Fibroblast of the conjunctiva (primary cell): ENCODE measurements around the gene EIF3D.
A peak's percentile ranks its signal among the peaks of the same experiment; 100 is the strongest.

Source experiments
- DNase-seq: peaks from one replicate; pipeline ENCODE4 v3.0.0-alpha.2; 2010; ENCODE audit warnings: low read depth

The EIF3D gene

DNA sequence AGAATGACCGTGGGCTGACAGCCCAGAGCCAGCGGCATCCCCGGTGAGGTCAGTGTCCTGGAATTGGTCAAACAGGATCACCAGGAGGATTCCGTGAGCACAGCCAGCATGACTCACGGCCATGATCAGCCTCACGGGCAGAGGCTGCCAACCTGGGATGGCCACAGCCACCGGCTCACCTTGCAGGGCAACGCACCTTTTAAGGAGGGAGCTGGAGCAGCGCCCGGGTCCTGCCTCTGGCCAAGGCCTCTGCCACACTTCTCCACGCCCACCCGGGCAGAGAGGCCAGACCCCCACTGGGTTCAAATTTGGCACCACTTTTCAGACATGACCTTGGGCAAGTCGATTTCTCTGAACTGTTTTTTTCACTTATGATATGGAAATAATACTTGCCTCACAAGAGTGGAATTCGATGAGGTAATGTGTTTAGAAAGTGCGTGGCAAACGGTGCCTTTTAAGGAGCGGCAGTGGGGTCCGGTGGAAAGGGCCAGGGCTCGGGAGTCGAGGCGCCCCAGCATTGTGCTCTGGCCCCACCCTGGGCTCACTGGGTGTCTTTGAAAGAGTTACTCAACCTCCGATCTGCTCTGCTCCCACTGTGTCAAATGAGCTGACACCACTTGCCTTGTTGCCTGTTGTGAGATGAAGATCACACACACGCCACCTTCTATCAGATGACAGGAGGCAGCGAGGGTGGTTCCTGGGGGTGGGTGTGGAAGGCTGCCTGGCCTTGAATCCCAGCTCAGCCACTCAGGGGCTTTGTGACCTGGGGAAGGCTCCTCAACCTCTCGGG lies 63.5 kb downstream of the EIF3D start:
- DNase-seq = peak; percentile 65

DNA sequence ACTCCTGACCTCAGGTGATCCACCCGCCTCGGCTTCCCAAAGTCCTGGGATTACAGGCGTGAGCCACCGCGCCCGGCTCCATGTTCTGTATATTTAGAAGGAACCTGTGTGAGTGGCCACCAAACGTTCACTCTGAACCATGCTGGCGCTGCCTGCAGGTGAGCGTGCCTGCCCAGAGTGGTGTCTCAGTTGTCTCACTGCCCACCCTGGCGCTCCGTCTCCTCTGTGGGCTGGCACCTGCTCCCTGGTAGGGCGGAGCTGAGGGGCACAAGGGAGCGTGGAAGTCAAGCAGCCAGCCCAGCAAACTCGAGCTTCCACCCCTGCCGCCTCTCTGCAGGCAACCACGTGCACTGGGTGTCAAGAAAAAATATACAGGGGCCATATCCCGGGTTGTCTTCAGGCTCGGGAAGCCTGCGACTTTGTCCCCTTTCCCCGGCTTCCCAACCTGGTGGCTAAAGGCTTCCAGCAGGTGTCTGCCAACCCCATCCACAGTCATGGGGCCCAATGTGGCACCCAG lies 64.2 kb downstream of the EIF3D start:
- DNase-seq = no peak

GRCh38 chr22:36463783-36464184 lies 65.2 kb downstream of the EIF3D start:
- DNase-seq = no peak

GRCh38 chr22:36461665-36462649 lies 67.0 kb downstream of the EIF3D start:
- no peak for DNase-seq
